Fibroblast of villous mesenchyme (primary cell): ENCODE results near the gene GPS2. TPM values are rescaled to one million over a fixed set of nuclear protein-coding genes. Genes with fewer than 3 reads are reported as not detected.

Experiments used
- DNase-seq: peaks from one replicate; pipeline ENCODE4 v3.0.0-alpha.2; 2010; ENCODE audit warnings: low read depth
- H3K4me3 ChIP-seq: 2 replicates; pipeline ENCODE4 v1.5.1; 2011; ENCODE audit warnings: low read depth, mild to moderate bottlenecking, low read length
- CTCF ChIP-seq: IDR thresholded peaks from 2 replicates; pipeline ENCODE4 v1.5.1; 2012; ENCODE audit warnings: low read depth, mild to moderate bottlenecking, low read length; ENCODE audit not compliant: insufficient read depth
- total RNA-seq: library from RNA; depleted of rRNA; stranded (reverse); fragments of >200 nt; gene quantifications from 2 replicates; pipeline ENCODE4 v1.2.3, GENCODE V29; 2012

The GPS2 gene
- total RNA-seq, 1 donor = 45.3 TPM

- DNase-seq = no peak
- no peak overlapping the region for H3K4me3 ChIP-seq
- no peak for TF ChIP-seq CTCF
These were observed 2.1 kb upstream of the GPS2 start for GRCh38 chr17:7317161-7317803.

GRCh38 chr17:7315570-7316235, 543 bp upstream of the GPS2 start:
- TF ChIP-seq CTCF = no peak
- peak overlapping the region; percentile 83 for H3K4me3 ChIP-seq
- DNase-seq = no peak

- DNase-seq = no peak
- no peak for TF ChIP-seq CTCF
- peak overlapping the region; percentile 83 for H3K4me3 ChIP-seq
These were observed 1.1 kb downstream of the GPS2 start for GRCh38 chr17:7313890-7314718.

- H3K4me3 ChIP-seq = no peak overlapping the region
- TF ChIP-seq CTCF = no peak
- DNase-seq = no peak
These were observed 1.9 kb downstream of the GPS2 start for GRCh38 chr17:7313088-7313889.

GRCh38 chr17:7312432-7313087, 2.6 kb downstream of the GPS2 start:
- TF ChIP-seq CTCF = no peak
- no peak overlapping the region for H3K4me3 ChIP-seq
- DNase-seq = no peak
